SU-DHL-6 (cell line): ENCODE results near the gene LMAN2L.

Experiments used
- H2AFZ ChIP-seq: fragments of 200-600 bp; sonication (generic); 2 replicates; pipeline ENCODE4 v1.6.1; 2014; ENCODE audit warnings: low read depth, mild to moderate bottlenecking, moderate library complexity, mixed read lengths, antibody characterized with exemption, low read length; ENCODE audit not compliant: severe bottlenecking
- H3F3A ChIP-seq: fragments of 200-600 bp; shearing (Covaris generic); 2 replicates; pipeline ENCODE4 v1.6.0; 2016; ENCODE audit warnings: antibody characterized with exemption, mild to moderate bottlenecking; ENCODE audit not compliant: insufficient read depth
- H3K27ac ChIP-seq: fragments of 200-600 bp; sonication (generic); 2 replicates; pipeline ENCODE4 v1.5.1; 2016; ENCODE audit warnings: low read depth, mild to moderate bottlenecking, low read length, moderate library complexity, mixed read lengths
- H3K27me3 ChIP-seq: fragments of 200-600 bp; sonication (generic), shearing (Covaris generic); 2 replicates; pipeline ENCODE4 v1.6.0; 2014; ENCODE audit warnings: mild to moderate bottlenecking, low read length
- H3K36me3 ChIP-seq: fragments of 200-600 bp; sonication (generic); 2 replicates; pipeline ENCODE4 v1.6.1; 2014; ENCODE audit warnings: mild to moderate bottlenecking, low read length, mixed read lengths
- H3K4me2 ChIP-seq: fragments of 300-600, 200-600 bp; shearing (Covaris generic), sonication (generic); 2 replicates; pipeline ENCODE4 v1.6.0; 2014; ENCODE audit warnings: low read length, low read depth, mild to moderate bottlenecking; ENCODE audit not compliant: poor library complexity, severe bottlenecking
- H3K4me3 ChIP-seq: fragments of 200-600 bp; sonication (generic); 2 replicates; pipeline ENCODE4 v1.5.1; 2014; ENCODE audit warnings: antibody characterized with exemption, low read length, mild to moderate bottlenecking, mixed read lengths; ENCODE audit not compliant: insufficient read depth, poor library complexity, severe bottlenecking
- H3K79me2 ChIP-seq: fragments of 200-600 bp; sonication (generic); 2 replicates; pipeline ENCODE4 v1.6.1; 2014; ENCODE audit warnings: mild to moderate bottlenecking, low read length, moderate library complexity; ENCODE audit not compliant: insufficient read depth
- H3K9ac ChIP-seq: fragments of 200-600 bp; sonication (generic); 2 replicates; pipeline ENCODE4 v1.7.0; 2014; ENCODE audit warnings: mild to moderate bottlenecking, low read length
- H3K9me2 ChIP-seq: fragments of 200-600 bp; sonication (generic); replicated peaks from 2 replicates; pipeline ENCODE4 v1.6.1; 2014; ENCODE audit warnings: low read length; ENCODE audit not compliant: insufficient read depth
- H3K9me3 ChIP-seq: fragments of 200-600 bp; sonication (generic); 2 replicates; pipeline ENCODE4 v1.6.1; 2014; ENCODE audit warnings: low read length, mixed read lengths; ENCODE audit not compliant: insufficient read depth
- H4K20me1 ChIP-seq: fragments of 200-600 bp; sonication (generic); 2 replicates; pipeline ENCODE4 v1.6.1; 2014; ENCODE audit warnings: low read depth, mild to moderate bottlenecking, antibody characterized with exemption, low read length, moderate library complexity, mixed read lengths
- EZH2phosphoT487 ChIP-seq: fragments of 200-600 bp; sonication (generic), shearing (Covaris generic); conservative IDR thresholded peaks from 2 replicates; pipeline ENCODE4 v1.6.1; 2018; ENCODE audit warnings: mild to moderate bottlenecking, antibody characterized with exemption, low read length, moderate library complexity, mixed read lengths
- TF ChIP-seq, protein P1 (sequence below): fragments of 200-600 bp; sonication (generic); IDR thresholded peaks from one replicate; pipeline ENCODE4 v1.5.1; 2017; ENCODE audit warnings: antibody characterized with exemption, mild to moderate bottlenecking, low read length, moderate library complexity; ENCODE audit not compliant: insufficient read depth, poor library complexity, severe bottlenecking

LMAN2L gene

DNA sequence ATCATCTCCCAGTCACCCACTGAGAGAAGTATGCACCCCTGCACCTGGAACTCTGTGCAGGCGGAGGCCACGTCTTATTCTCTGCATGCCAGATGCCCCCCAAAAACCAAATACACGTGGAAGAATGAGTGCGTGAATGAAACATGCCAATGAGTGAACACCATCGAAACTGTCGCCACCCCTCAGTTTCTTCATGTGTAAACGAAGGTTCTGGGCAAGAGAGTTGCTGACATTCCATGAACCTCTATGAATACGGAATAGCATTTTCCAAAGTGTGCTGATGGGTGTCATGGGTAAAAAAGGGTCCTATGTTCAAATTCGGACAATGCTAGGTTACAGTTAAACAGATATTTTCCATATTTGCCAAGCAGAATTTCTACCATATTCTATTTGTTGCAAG lies 77.5 kb downstream of the LMAN2L start:
- Histone ChIP-seq H3K9me2 (no peaks in the 10 kb centered on the region), H3K4me3 (no peak overlapping the region), H3F3A (no peaks in the 10 kb centered on the region), H3K27me3 (no peaks in the 10 kb centered on the region), H3K79me2 (no peaks in the 10 kb centered on the region), H3K9me3 (no peaks in the 10 kb centered on the region), H2AFZ (no peak overlapping the region), H3K36me3 (no peaks in the 10 kb centered on the region), H4K20me1 (no peaks in the 10 kb centered on the region), H3K9ac (no peak overlapping the region), H3K27ac (no peak overlapping the region), H3K4me2 (no peak overlapping the region)
- TF ChIP-seq EZH2phosphoT487, result no peak
- TF ChIP-seq, protein P1, sequence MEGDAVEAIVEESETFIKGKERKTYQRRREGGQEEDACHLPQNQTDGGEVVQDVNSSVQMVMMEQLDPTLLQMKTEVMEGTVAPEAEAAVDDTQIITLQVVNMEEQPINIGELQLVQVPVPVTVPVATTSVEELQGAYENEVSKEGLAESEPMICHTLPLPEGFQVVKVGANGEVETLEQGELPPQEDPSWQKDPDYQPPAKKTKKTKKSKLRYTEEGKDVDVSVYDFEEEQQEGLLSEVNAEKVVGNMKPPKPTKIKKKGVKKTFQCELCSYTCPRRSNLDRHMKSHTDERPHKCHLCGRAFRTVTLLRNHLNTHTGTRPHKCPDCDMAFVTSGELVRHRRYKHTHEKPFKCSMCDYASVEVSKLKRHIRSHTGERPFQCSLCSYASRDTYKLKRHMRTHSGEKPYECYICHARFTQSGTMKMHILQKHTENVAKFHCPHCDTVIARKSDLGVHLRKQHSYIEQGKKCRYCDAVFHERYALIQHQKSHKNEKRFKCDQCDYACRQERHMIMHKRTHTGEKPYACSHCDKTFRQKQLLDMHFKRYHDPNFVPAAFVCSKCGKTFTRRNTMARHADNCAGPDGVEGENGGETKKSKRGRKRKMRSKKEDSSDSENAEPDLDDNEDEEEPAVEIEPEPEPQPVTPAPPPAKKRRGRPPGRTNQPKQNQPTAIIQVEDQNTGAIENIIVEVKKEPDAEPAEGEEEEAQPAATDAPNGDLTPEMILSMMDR, result no peak

DNA sequence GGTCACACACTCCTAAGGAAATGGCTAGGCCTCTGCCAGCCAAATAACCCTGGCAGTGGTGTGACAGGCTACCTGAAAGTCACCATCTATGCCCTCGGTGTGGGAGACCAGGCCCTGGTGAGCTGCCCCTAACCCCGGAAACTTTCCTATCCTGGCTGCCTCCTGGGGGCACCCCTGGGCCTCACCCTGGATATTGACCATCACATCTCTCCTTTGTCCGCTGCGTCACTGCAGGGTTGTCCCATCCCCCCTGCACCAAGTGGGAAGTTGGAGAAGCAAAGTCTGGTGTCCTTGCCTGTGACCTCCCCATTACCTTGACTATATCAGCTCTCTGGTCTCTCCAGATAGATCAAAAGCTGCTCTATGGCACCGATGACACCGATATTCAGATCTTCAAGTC lies 78.5 kb downstream of the LMAN2L start:
- no peak for TF ChIP-seq EZH2phosphoT487
- TF ChIP-seq, protein P1, result no peak
- no peak overlapping the region for H3K27ac ChIP-seq

DNA sequence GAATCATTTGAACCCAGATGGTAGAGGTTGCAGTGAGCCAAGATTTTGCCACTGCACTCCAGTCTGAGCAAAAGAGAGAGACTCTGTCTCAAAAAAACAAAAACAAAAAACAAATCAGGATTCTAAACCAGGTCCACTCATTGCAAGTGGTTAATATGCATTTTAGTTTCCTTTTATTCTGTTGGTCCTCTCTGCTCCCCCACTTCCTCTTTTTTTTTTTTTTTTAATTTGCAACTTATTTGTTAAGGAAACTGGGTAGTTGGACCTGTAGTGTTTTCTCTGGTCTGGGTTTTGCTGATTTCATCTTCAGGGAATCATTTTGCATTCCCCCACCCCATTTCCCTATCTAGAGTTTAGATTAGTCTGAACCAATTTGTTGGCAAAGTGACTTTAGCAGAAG lies 83.3 kb downstream of the LMAN2L start:
- H2AFZ ChIP-seq, result no peak overlapping the region
- TF ChIP-seq, protein P1, result no peak
- TF ChIP-seq EZH2phosphoT487, result no peak
- no peak overlapping the region for H3K9ac ChIP-seq
- no peak overlapping the region for H3K27ac ChIP-seq
- H3K9me3 ChIP-seq, result no peaks in the 10 kb centered on the region
- H3K4me2 ChIP-seq, result no peak overlapping the region
- no peaks in the 10 kb centered on the region for H4K20me1 ChIP-seq
- no peaks in the 10 kb centered on the region for H3K27me3 ChIP-seq
- no peaks in the 10 kb centered on the region for H3K9me2 ChIP-seq
- no peaks in the 10 kb centered on the region for H3F3A ChIP-seq
- H3K79me2 ChIP-seq, result no peaks in the 10 kb centered on the region
- no peaks in the 10 kb centered on the region for H3K36me3 ChIP-seq
- H3K4me3 ChIP-seq, result no peak overlapping the region

More for the DNA sequence above, 78.5 kb downstream of the LMAN2L start:
- no peak overlapping the region for H2AFZ ChIP-seq
- no peaks in the 10 kb centered on the region for H3K79me2 ChIP-seq
- H3K9ac ChIP-seq, result no peak overlapping the region
- H3K9me3 ChIP-seq, result no peaks in the 10 kb centered on the region
- no peak overlapping the region for H3K4me3 ChIP-seq
- H3F3A ChIP-seq, result no peaks in the 10 kb centered on the region
- H3K36me3 ChIP-seq, result no peaks in the 10 kb centered on the region
- no peaks in the 10 kb centered on the region for H3K9me2 ChIP-seq
- H3K27me3 ChIP-seq, result no peaks in the 10 kb centered on the region
- no peak overlapping the region for H3K4me2 ChIP-seq
- no peaks in the 10 kb centered on the region for H4K20me1 ChIP-seq
